Measurements from ENCODE around the gene RSAD1. TPM values are rescaled to one million over a fixed set of nuclear protein-coding genes. Genes with fewer than 3 reads are reported as not detected.

Gene RSAD1
- total RNA-seq, 1 experiment from 2014 or later: 51.1 TPM

GRCh38 chr17:50461550-50462132, 17.0 kb upstream of the RSAD1 start:
- intact Hi-C loops (cut with micrococcal nuclease; ENCODE audit: unreplicated experiment): no loop called here
- BruUV-seq (replicated peaks): no TSS peak
- TF ChIP-seq CTCF (IDR thresholded peaks at IDR 0.05; ENCODE audit: unreplicated experiment): no peak
- H3K4me3 Mint-ChIP-seq (ENCODE audit: low read depth, unreplicated experiment): no peak overlapping the region
- peaks cover 20% of the 10 kb centered on the region for H3K4me1 Mint-ChIP-seq (ENCODE audit: low read depth, unreplicated experiment)
- H3K27ac Mint-ChIP-seq (ENCODE audit: unreplicated experiment): no peak overlapping the region
- H3K9me3 Mint-ChIP-seq (ENCODE audit: low read depth, unreplicated experiment): no peaks in the 10 kb centered on the region
- peaks cover 34% of the 10 kb centered on the region for H3K36me3 Mint-ChIP-seq (ENCODE audit: insufficient read depth, unreplicated experiment)
- CTCF ChIA-PET: no interaction called here
- no peaks in the 10 kb centered on the region for H3K27me3 Mint-ChIP-seq (ENCODE audit: unreplicated experiment)
- no peak for DNase-seq

GRCh38 chr17:50462446-50462845, 16.2 kb upstream of the RSAD1 start:
- CTCF ChIA-PET: no interaction called here
- no TSS peak for BruUV-seq (replicated peaks)
- H3K4me1 Mint-ChIP-seq (ENCODE audit: low read depth, unreplicated experiment): peaks cover 23% of the 10 kb centered on the region
- no peak overlapping the region for H3K27ac Mint-ChIP-seq (ENCODE audit: unreplicated experiment)
- H3K27me3 Mint-ChIP-seq (ENCODE audit: unreplicated experiment): no peaks in the 10 kb centered on the region
- intact Hi-C loops (cut with micrococcal nuclease; ENCODE audit: unreplicated experiment): no loop called here
- peaks cover 38% of the 10 kb centered on the region for H3K36me3 Mint-ChIP-seq (ENCODE audit: insufficient read depth, unreplicated experiment)
- H3K9me3 Mint-ChIP-seq (ENCODE audit: low read depth, unreplicated experiment): no peaks in the 10 kb centered on the region
- DNase-seq: no peak
- no peak overlapping the region for H3K4me3 Mint-ChIP-seq (ENCODE audit: low read depth, unreplicated experiment)
- TF ChIP-seq CTCF (IDR thresholded peaks at IDR 0.05; ENCODE audit: unreplicated experiment): no peak

- DNase-seq: no peak
- BruUV-seq (replicated peaks): no TSS peak
Observed at GRCh38 chr17:50464121-50464520, 14.5 kb upstream of the RSAD1 start.

GRCh38 chr17:50464736-50465135, 13.9 kb upstream of the RSAD1 start:
- TF ChIP-seq CTCF (IDR thresholded peaks at IDR 0.05; ENCODE audit: unreplicated experiment): no peak
- DNase-seq: no peak
- no TSS peak for BruUV-seq (replicated peaks)
- CTCF ChIA-PET: no interaction called here
- Mint-ChIP-seq H3K36me3 (ENCODE audit: insufficient read depth, unreplicated experiment) (peaks cover 44% of the 10 kb centered on the region), H3K27ac (ENCODE audit: unreplicated experiment) (peak overlapping the region; percentile 25), H3K9me3 (ENCODE audit: low read depth, unreplicated experiment) (no peaks in the 10 kb centered on the region), H3K27me3 (ENCODE audit: unreplicated experiment) (no peaks in the 10 kb centered on the region), H3K4me1 (ENCODE audit: low read depth, unreplicated experiment) (peaks cover 9% of the 10 kb centered on the region), H3K4me3 (ENCODE audit: low read depth, unreplicated experiment) (no peak overlapping the region)
- intact Hi-C loops (cut with micrococcal nuclease; ENCODE audit: unreplicated experiment): no loop called here

More at GRCh38 chr17:50464121-50464520, 14.5 kb upstream of the RSAD1 start:
- H3K4me3 Mint-ChIP-seq (ENCODE audit: low read depth, unreplicated experiment): no peak overlapping the region
- no peak overlapping the region for H3K27ac Mint-ChIP-seq (ENCODE audit: unreplicated experiment)
- H3K9me3 Mint-ChIP-seq (ENCODE audit: low read depth, unreplicated experiment): no peaks in the 10 kb centered on the region
- H3K4me1 Mint-ChIP-seq (ENCODE audit: low read depth, unreplicated experiment): peaks cover 11% of the 10 kb centered on the region
- peaks cover 43% of the 10 kb centered on the region for H3K36me3 Mint-ChIP-seq (ENCODE audit: insufficient read depth, unreplicated experiment)
- H3K27me3 Mint-ChIP-seq (ENCODE audit: unreplicated experiment): no peaks in the 10 kb centered on the region
- intact Hi-C loops (cut with micrococcal nuclease; ENCODE audit: unreplicated experiment): no loop called here
- TF ChIP-seq CTCF (IDR thresholded peaks at IDR 0.05; ENCODE audit: unreplicated experiment): no peak
- CTCF ChIA-PET: no interaction called here
